MCF 10A (cell line): ENCODE data around the gene LYZL4. TPM values are rescaled to one million over a fixed set of nuclear protein-coding genes. Genes with fewer than 3 reads are reported as not detected.

Experiments
- BruUV-seq: library from RNA; stranded (reverse); fragments of 400-500 nt; replicated peaks from 2 replicates; lab custom pipeline; 2021; lab: Mats Ljungman, UMichigan
- CTCF ChIA-PET: fragments of 300-600 bp; sonication (Branson Sonifier 250); formaldehyde crosslinking; extraction: SDS; loops from one replicate; lab custom pipeline; 2021; ENCODE audit warnings: antibody characterized with exemption, inconsistent platforms; lab: Yijun Ruan, JAX
- POLR2A ChIA-PET: fragments of 300-600, 350-650 bp; sonication (Branson Sonifier 250); formaldehyde crosslinking; extraction: SDS; loops from one replicate; lab custom pipeline; 2020; ENCODE audit warnings: antibody characterized with exemption, inconsistent platforms; lab: Yijun Ruan, JAX
- DNase-seq: peaks from one replicate; pipeline ENCODE4 v3.0.0-alpha.2; 2018; ENCODE audit not compliant: unreplicated experiment
- H3K27ac Mint-ChIP-seq: one replicate; pipeline ENCODE4 v1.8.0; 2022; ENCODE audit warnings: mild to moderate bottlenecking, low read depth, mixed read lengths; ENCODE audit not compliant: unreplicated experiment
- H3K27me3 Mint-ChIP-seq: one replicate; pipeline ENCODE4 v1.8.0; 2022; ENCODE audit warnings: mixed read lengths; ENCODE audit not compliant: insufficient read depth, unreplicated experiment
- H3K36me3 Mint-ChIP-seq: one replicate; pipeline ENCODE4 v1.8.0; 2022; ENCODE audit warnings: mild to moderate bottlenecking, moderate library complexity, mixed read lengths; ENCODE audit not compliant: insufficient read depth, unreplicated experiment
- H3K4me1 Mint-ChIP-seq: one replicate; pipeline ENCODE4 v1.8.0; 2022; ENCODE audit warnings: mixed read lengths; ENCODE audit not compliant: insufficient read depth, unreplicated experiment
- H3K4me3 Mint-ChIP-seq: one replicate; pipeline ENCODE4 v1.8.0; 2022; ENCODE audit warnings: mild to moderate bottlenecking, moderate library complexity, mixed read lengths; ENCODE audit not compliant: unreplicated experiment
- H3K9me3 Mint-ChIP-seq: one replicate; pipeline ENCODE4 v1.8.0; 2022; ENCODE audit warnings: mixed read lengths; ENCODE audit not compliant: unreplicated experiment
- intact Hi-C: fragments of 100-400 bp; cut with micrococcal nuclease; formaldehyde crosslinking; loops from 2 replicates; pipeline ENCODE4 v1.14.1; 2022
- total RNA-seq: library from RNA; stranded (reverse); gene quantifications from 2 replicates; pipeline ENCODE4 v1.2.3, GENCODE V29; 2022
- TF ChIP-seq, protein P1 (sequence below): fragments of 200-600 bp; IDR thresholded peaks from one replicate; pipeline ENCODE4 v1.8.0; 2022; ENCODE audit warnings: antibody characterized with exemption, mild to moderate bottlenecking; ENCODE audit not compliant: unreplicated experiment

LYZL4 gene
- total RNA-seq, 1 experiment from 2014 or later: not detected

DNA sequence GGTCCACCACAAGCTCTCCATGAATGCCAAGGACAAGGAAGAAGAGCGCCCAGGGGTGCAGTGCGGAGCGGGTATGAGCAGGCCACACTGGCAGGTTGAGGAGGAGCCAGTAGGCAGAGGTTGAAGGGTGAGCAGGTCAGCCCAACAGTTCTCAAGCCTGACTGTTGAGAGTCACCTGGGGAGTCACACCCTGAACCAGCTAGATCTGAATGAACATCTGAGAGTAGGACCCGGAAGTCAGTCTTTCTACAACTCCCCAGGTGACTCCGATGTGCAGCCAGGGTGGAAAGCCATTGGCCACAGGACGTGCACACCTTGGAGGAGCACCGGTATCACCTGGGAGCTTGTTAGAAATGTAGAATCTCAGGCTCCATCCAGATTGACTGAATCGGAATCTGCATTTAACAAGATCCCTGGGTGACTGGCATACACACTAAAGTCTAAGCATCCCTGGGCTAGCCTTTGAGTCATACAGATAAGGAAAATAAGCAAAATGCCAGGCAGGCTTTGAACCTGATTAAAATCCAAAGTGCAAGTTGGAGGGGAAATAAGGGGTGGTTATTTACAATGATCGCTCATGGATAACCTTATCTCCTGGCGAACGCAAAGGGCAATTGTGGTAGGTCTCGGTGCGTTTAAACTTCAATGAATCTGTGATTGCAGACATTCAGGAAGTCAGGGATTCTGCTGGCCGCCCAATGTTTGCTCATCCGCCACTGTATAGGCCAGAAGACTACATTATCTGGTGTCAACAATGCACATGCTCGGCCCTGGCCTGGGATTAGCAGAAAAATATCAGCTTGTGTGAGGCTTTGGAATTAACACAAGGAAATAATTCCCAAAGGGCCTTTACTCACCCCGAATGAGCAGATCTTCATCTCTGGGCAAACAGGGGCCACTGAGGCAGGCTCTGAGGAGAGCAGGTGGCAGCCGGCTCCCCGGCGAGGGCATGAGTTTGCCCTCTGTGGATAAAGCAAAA lies 11.7 kb upstream of the LYZL4 start:
- ChIA-PET POLR2A (no interaction called here), CTCF (no interaction called here)
- DNase-seq: no peak
- Mint-ChIP-seq H3K4me1 (no peaks in the 10 kb centered on the region), H3K4me3 (no peak overlapping the region), H3K36me3 (no peaks in the 10 kb centered on the region), H3K27me3 (no peaks in the 10 kb centered on the region), H3K27ac (no peak overlapping the region), H3K9me3 (no peaks in the 10 kb centered on the region)
- BruUV-seq: no TSS peak
- TF ChIP-seq, protein P1, sequence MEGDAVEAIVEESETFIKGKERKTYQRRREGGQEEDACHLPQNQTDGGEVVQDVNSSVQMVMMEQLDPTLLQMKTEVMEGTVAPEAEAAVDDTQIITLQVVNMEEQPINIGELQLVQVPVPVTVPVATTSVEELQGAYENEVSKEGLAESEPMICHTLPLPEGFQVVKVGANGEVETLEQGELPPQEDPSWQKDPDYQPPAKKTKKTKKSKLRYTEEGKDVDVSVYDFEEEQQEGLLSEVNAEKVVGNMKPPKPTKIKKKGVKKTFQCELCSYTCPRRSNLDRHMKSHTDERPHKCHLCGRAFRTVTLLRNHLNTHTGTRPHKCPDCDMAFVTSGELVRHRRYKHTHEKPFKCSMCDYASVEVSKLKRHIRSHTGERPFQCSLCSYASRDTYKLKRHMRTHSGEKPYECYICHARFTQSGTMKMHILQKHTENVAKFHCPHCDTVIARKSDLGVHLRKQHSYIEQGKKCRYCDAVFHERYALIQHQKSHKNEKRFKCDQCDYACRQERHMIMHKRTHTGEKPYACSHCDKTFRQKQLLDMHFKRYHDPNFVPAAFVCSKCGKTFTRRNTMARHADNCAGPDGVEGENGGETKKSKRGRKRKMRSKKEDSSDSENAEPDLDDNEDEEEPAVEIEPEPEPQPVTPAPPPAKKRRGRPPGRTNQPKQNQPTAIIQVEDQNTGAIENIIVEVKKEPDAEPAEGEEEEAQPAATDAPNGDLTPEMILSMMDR: no peak
- intact Hi-C loops: no loop called here

DNA sequence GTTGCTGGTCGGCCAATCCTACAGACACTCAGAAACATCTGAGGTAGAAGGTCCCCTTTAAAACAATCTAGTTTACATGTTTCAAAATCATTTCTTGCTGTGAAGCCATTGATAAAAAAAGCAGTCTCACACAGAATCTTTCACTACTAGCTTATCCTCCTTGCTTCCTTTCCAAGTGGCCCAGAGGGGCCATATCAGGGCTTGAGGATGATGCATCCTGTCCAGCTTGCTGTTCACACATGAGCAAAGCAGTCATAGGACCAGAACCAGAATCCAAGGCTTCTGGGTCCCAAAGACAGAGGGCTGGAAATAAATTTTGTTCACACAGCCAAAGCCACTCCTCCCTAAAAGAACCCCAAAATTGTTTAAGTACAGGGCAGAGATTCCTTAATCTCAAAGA lies 9.2 kb upstream of the LYZL4 start:
- CTCF ChIA-PET: interaction anchor here (0.7 to 1.4 kb wide), 2 partner anchors 22 to 172 kb away, joined by 3 to 6 read pairs; no protein-coding TSS in a partner anchor
- Mint-ChIP-seq H3K4me3 (no peak overlapping the region), H3K4me1 (no peaks in the 10 kb centered on the region), H3K9me3 (no peaks in the 10 kb centered on the region), H3K27me3 (peaks cover 15% of the 10 kb centered on the region), H3K27ac (no peak overlapping the region), H3K36me3 (no peaks in the 10 kb centered on the region)
- POLR2A ChIA-PET: interaction anchor here (0.5 kb wide), 1 partner anchor 9 kb away, joined by 3 read pairs; no protein-coding TSS in a partner anchor
- TF ChIP-seq, protein P1: no peak
- DNase-seq: no peak
- intact Hi-C loops: no loop called here
- no TSS peak for BruUV-seq

DNA sequence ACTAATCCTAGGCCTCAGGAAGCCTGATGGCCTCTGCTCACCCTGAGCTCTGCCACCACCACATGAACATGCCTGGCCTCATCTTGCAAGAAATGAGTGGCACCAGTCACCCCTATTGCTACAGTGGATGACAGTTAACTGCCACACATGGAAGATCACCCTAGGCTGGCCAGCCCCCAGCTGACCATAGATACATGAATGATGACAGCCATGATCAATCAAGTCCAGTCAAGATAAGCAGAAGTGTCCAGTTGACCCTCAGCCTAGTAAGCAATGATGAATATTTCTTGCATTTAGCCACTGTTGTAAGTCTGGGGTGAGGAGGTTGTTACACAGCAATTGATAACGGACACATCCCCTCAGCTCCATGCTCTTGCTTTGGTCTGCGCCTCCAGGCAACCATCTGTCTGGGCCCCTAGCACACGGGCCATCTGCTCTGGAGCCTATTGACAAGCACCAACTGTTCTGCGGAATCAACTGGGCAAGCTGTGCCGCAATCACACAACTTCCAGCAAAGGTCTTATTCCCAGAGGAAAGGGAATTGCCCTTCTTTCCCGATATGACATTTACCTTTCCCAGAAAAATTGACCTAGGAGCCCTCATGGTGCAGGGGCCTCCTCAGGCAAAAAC lies 2.2 kb upstream of the LYZL4 start:
- no peaks in the 10 kb centered on the region for H3K9me3 Mint-ChIP-seq
- intact Hi-C loops: no loop called here
- H3K4me3 Mint-ChIP-seq: no peak overlapping the region
- DNase-seq: no peak
- POLR2A ChIA-PET: no interaction called here
- H3K36me3 Mint-ChIP-seq: no peaks in the 10 kb centered on the region
- TF ChIP-seq, protein P1: no peak
- H3K27me3 Mint-ChIP-seq: peaks cover 27% of the 10 kb centered on the region
- no TSS peak for BruUV-seq
- H3K27ac Mint-ChIP-seq: no peak overlapping the region
- CTCF ChIA-PET: interaction anchor here (0.6 to 1.9 kb wide), 3 partner anchors 8 to 1026 kb away, joined by 3 to 6 read pairs (median 5); no protein-coding TSS in a partner anchor
- peaks cover 7% of the 10 kb centered on the region for H3K4me1 Mint-ChIP-seq

DNA sequence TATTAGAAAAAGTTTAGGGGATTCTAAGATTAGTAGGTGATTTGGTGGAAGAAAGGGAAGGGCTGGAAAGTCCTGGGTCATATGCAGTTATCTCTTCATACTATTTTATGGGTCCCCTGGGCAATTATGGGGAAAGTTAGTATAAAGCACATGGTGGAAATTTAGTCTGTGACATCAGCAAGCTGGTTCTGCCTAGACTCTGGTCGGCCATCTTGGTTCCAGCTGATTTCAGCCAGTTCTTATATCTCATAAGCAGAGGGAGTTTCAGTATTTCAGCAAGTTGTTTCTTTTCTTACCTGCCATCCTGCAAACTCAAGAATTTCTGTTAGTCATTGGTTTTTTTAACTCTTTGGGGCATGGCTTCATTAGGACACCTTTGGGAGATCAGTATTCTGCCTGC lies 1.0 kb upstream of the LYZL4 start:
- Mint-ChIP-seq H3K4me1 (peaks cover 13% of the 10 kb centered on the region), H3K27ac (no peak overlapping the region), H3K4me3 (no peak overlapping the region), H3K36me3 (no peaks in the 10 kb centered on the region), H3K27me3 (peaks cover 27% of the 10 kb centered on the region), H3K9me3 (no peaks in the 10 kb centered on the region)
- no peak for DNase-seq
- POLR2A ChIA-PET: no interaction called here
- TF ChIP-seq, protein P1: no peak
- no TSS peak for BruUV-seq
- CTCF ChIA-PET: interaction anchor here (0.8 kb wide), 1 partner anchor 161 kb away, joined by 3 read pairs; no protein-coding TSS in a partner anchor
- intact Hi-C loops: no loop called here
